Measurements from ENCODE around the gene SEC24B.

- TF ChIP-seq, protein P1, sequence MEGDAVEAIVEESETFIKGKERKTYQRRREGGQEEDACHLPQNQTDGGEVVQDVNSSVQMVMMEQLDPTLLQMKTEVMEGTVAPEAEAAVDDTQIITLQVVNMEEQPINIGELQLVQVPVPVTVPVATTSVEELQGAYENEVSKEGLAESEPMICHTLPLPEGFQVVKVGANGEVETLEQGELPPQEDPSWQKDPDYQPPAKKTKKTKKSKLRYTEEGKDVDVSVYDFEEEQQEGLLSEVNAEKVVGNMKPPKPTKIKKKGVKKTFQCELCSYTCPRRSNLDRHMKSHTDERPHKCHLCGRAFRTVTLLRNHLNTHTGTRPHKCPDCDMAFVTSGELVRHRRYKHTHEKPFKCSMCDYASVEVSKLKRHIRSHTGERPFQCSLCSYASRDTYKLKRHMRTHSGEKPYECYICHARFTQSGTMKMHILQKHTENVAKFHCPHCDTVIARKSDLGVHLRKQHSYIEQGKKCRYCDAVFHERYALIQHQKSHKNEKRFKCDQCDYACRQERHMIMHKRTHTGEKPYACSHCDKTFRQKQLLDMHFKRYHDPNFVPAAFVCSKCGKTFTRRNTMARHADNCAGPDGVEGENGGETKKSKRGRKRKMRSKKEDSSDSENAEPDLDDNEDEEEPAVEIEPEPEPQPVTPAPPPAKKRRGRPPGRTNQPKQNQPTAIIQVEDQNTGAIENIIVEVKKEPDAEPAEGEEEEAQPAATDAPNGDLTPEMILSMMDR (IDR thresholded peaks at IDR 0.05), result no peak
- TF ChIP-seq ZFX (IDR thresholded peaks at IDR 0.05; ENCODE audit: borderline replicate concordance), result no peak
Observed at GRCh38 chr4:109496875-109497274, 63.3 kb downstream of the SEC24B start.

Data from 22Rv1 (cell line).